Left ventricle myocardium superior (tissue), 1 donor: ENCODE measurements around the gene DCC. TPM values are rescaled to one million over a fixed set of nuclear protein-coding genes. Genes with fewer than 3 reads are reported as not detected.

Source experiments
- ATAC-seq: fragments of 200-7000 bp; cut with Tn5 transposase; one replicate; pipeline ENCODE4 v1.9.1; 2020; ENCODE audit warnings: mild to moderate bottlenecking, moderate library complexity
- DNase-seq: peaks from one replicate; pipeline ENCODE4 v3.0.0-alpha.2; 2020
- intact Hi-C: fragments of 100-400 bp; cut with micrococcal nuclease; formaldehyde crosslinking; loops from one replicate; pipeline ENCODE4 v1.11.0; 2022
- microRNA-seq: library from miRNA; unstranded; fragments of <30 nt; microRNA quantifications from one replicate; pipeline ENCODE4 v1.2.0, GENCODE V29; 2020; ENCODE audit warnings: borderline number of aligned reads
- total RNA-seq: library from RNA; stranded (reverse); fragmentation: NEBNext Ultra II Directional; extraction: Animal tissue kit (Norgen Biotek cat#: 25700); gene quantifications from one replicate; pipeline ENCODE4 v1.2.1, GENCODE V29; 2021
- donor health status: DM: no; HTN: yes; CAD: no; lungs with severe emphysema.

Gene DCC
- total RNA-seq, 1 donor from 2014 or later, result not detected

GRCh38 chr18:53551868-53552426 lies 1212.0 kb downstream of the DCC start:
- intact Hi-C loops, result no loop called here
- DNase-seq (peak; percentile 45), ATAC-seq (peak; percentile 75)

- intact Hi-C loops, result no loop called here
- ATAC-seq (no peak), DNase-seq (no peak)
These were observed 1213.0 kb downstream of the DCC start for GRCh38 chr18:53553030-53553429.

GRCh38 chr18:53556450-53556849 lies 1216.5 kb downstream of the DCC start:
- intact Hi-C loops, result no loop called here
- DNase-seq (no peak), ATAC-seq (no peak)

GRCh38 chr18:53560546-53560945 lies 1220.5 kb downstream of the DCC start:
- intact Hi-C loops, result no loop called here
- ATAC-seq (no peak), DNase-seq (no peak)

GRCh38 chr18:53566626-53567025 lies 1226.6 kb downstream of the DCC start:
- ATAC-seq (no peak), DNase-seq (no peak)
- intact Hi-C loops, result no loop called here

GRCh38 chr18:53567929-53568574 lies 1228.1 kb downstream of the DCC start:
- intact Hi-C loops, result no loop called here
- ATAC-seq, result peak; percentile 67

More at GRCh38 chr18:53567929-53568574, 1228.1 kb downstream of the DCC start:
- DNase-seq, result no peak

Small RNA genes within 50 kb of the gene (microRNA-seq; reads per million reads assigned to microRNA genes)
- not detected for gene MIR4528
